Liver (tissue), 9 donors: ENCODE measurements around the gene PPP2R2D. TPM values are rescaled to one million over a fixed set of nuclear protein-coding genes. Genes with fewer than 3 reads are reported as not detected.

Experiments
- DNase-seq: peaks from one replicate; pipeline ENCODE4 v3.0.0-alpha.2; 2017; ENCODE audit warnings: low spot score
- H3K27ac ChIP-seq, 2 donors: one replicate each; pipeline ENCODE4 v1.7.0; 2013; ENCODE audit warnings: inconsistent platforms in 2 of 2, low read length in 2 of 2, control low read depth in 1 of 2, low read depth in 1 of 2, mild to moderate bottlenecking in 1 of 2
- H3K27me3 ChIP-seq, 4 donors: one replicate each; pipeline versions ENCODE4 v1.6.1 to v1.7.0; 2013; ENCODE audit warnings: low read length in 3 of 4, inconsistent platforms in 1 of 4, mild to moderate bottlenecking in 1 of 4, moderate library complexity in 1 of 4; ENCODE audit not compliant: control insufficient read depth in 4 of 4, insufficient read depth in 4 of 4
- H3K36me3 ChIP-seq, 4 donors: one replicate each; pipeline versions ENCODE4 v1.6.1 to v1.7.0; 2013; ENCODE audit warnings: low read length in 3 of 4, mild to moderate bottlenecking in 3 of 4, low read depth in 1 of 4, moderate library complexity in 1 of 4; ENCODE audit not compliant: control insufficient read depth in 4 of 4, insufficient read depth in 3 of 4
- H3K4me1 ChIP-seq, 4 donors: one replicate each; pipeline versions ENCODE4 v1.6.1 to v1.7.0; 2013; ENCODE audit warnings: low read length in 3 of 4, mild to moderate bottlenecking in 3 of 4, moderate library complexity in 1 of 4; ENCODE audit not compliant: control insufficient read depth in 4 of 4, insufficient read depth in 4 of 4
- H3K4me3 ChIP-seq, 3 donors: one replicate each; pipeline versions ENCODE4 v1.6.1 to v1.7.0; 2013; ENCODE audit warnings: low read length in 3 of 3, control low read depth in 1 of 3, low read depth in 1 of 3, mild to moderate bottlenecking in 1 of 3
- H3K9ac ChIP-seq, 2 donors: one replicate each; pipeline ENCODE4 v1.7.0; 2013; ENCODE audit warnings: low read length in 2 of 2, mild to moderate bottlenecking in 2 of 2, moderate library complexity in 2 of 2, control low read depth in 1 of 2, low read depth in 1 of 2
- H3K9me3 ChIP-seq, 4 donors: one replicate each; pipeline versions ENCODE4 v1.6.1 to v1.7.0; 2013; ENCODE audit warnings: low read length in 3 of 4; ENCODE audit not compliant: control insufficient read depth in 4 of 4
- ATF3 ChIP-seq: IDR thresholded peaks from 2 replicates; pipeline ENCODE4 v1.6.1; 2016; ENCODE audit warnings: antibody characterized with exemption
- EGR1 ChIP-seq, 2 donors: IDR thresholded peaks; 2 replicates each; pipeline ENCODE4 v1.6.1; 2016 to 2018; ENCODE audit warnings: antibody characterized with exemption in 2 of 2, low read depth in 2 of 2
- FOXA1 ChIP-seq: IDR thresholded peaks from 2 replicates; pipeline ENCODE4 v1.6.1; 2016; ENCODE audit warnings: antibody characterized with exemption
- FOXA2 ChIP-seq: IDR thresholded peaks from 2 replicates; pipeline ENCODE4 v1.6.1; 2016; ENCODE audit warnings: antibody characterized with exemption
- GABPA ChIP-seq, 2 donors: IDR thresholded peaks in 1 of 2; conservative IDR thresholded peaks in 1 of 2; 2 replicates each; pipeline ENCODE4 v1.6.1; 2016; ENCODE audit warnings: antibody characterized with exemption in 2 of 2, mild to moderate bottlenecking in 1 of 2, moderate library complexity in 1 of 2
- HNF4A ChIP-seq, 2 donors: conservative IDR thresholded peaks; 2 replicates each; pipeline ENCODE4 v1.6.1; 2016; ENCODE audit warnings: antibody characterized with exemption in 2 of 2, mild to moderate bottlenecking in 2 of 2
- HNF4G ChIP-seq: IDR thresholded peaks from 2 replicates; pipeline ENCODE4 v1.6.1; 2016; ENCODE audit warnings: antibody characterized with exemption
- NR2F2 ChIP-seq: IDR thresholded peaks from 2 replicates; pipeline ENCODE4 v1.6.1; 2016; ENCODE audit warnings: antibody characterized with exemption
- RAD21 ChIP-seq, 2 donors: IDR thresholded peaks; 2 replicates each; pipeline ENCODE4 v1.6.1; 2016; ENCODE audit warnings: antibody characterized with exemption in 2 of 2, mild to moderate bottlenecking in 2 of 2
- REST ChIP-seq: IDR thresholded peaks from 2 replicates; pipeline ENCODE4 v1.6.1; 2016; ENCODE audit warnings: antibody characterized with exemption, mild to moderate bottlenecking
- SP1 ChIP-seq: IDR thresholded peaks from 2 replicates; pipeline ENCODE4 v1.6.1; 2018; ENCODE audit warnings: antibody characterized with exemption, mild to moderate bottlenecking
- TAF1 ChIP-seq: conservative IDR thresholded peaks from 2 replicates; pipeline ENCODE4 v1.6.1; 2016; ENCODE audit warnings: antibody characterized with exemption, mild to moderate bottlenecking
- YY1 ChIP-seq: IDR thresholded peaks from 2 replicates; pipeline ENCODE4 v1.6.1; 2016; ENCODE audit warnings: antibody characterized with exemption, mild to moderate bottlenecking
- ZBTB33 ChIP-seq: IDR thresholded peaks from 2 replicates; pipeline ENCODE4 v1.6.1; 2016; ENCODE audit warnings: antibody characterized with exemption
- WGBS: extraction: QIAGEN DNeasy Blood & Tissue Kit; methylation state at CpG from one replicate; pipeline ENCODE4 v1.1.7; 2013; 5-methylcytosine and 5-hydroxymethylcytosine counted together
- polyA plus RNA-seq, 2 donors: library from polyadenylated mRNA; stranded (reverse) in 1 of 2; unstranded in 1 of 2; fragments of 200-250 nt in 1 of 2; fragments of >200 nt in 1 of 2; fragmentation: Nextera tagmentation in 1 of 2; extraction: Ambion mirVana in 1 of 2; gene quantifications; one replicate each; pipeline versions ENCODE4 v1.2.1 to v1.2.3, GENCODE V29; 2013 to 2015
- total RNA-seq, 2 donors: library from RNA; depleted of rRNA; stranded (reverse); fragments of >200 nt; gene quantifications; one replicate each; pipeline ENCODE4 v1.2.3, GENCODE V29; 2014
- TF ChIP-seq, protein P1 (sequence below): IDR thresholded peaks from 2 replicates; pipeline ENCODE4 v1.6.1; 2016; ENCODE audit warnings: antibody characterized with exemption
- TF ChIP-seq, protein P2 (sequence below): fragments of 150-350 bp; IDR thresholded peaks from 2 replicates; pipeline ENCODE4 v1.5.1; 2017; ENCODE audit warnings: improper control_type of control experiment, low read depth, low read length; ENCODE audit not compliant: missing input control
- donor health status: healthy.
- donor health status: healthy.
- donor health status: healthy.
- donor health status: healthy.
- donor health status: healthy.

PPP2R2D gene
- total and polyA plus RNA-seq, 4 donors = 5.9 to 20.5 (median 14.3) TPM

- TF ChIP-seq, protein P1, sequence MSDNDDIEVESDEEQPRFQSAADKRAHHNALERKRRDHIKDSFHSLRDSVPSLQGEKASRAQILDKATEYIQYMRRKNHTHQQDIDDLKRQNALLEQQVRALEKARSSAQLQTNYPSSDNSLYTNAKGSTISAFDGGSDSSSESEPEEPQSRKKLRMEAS = no peak
- TF ChIP-seq FOXA1 = no peak
- no peak for TF ChIP-seq NR2F2
- no peak for TF ChIP-seq YY1
Measured at GRCh38 chr10:131968949-131969348, 68.1 kb downstream of the PPP2R2D start (continued).

- no peak for DNase-seq
- no peak overlapping the region for H3K4me3 ChIP-seq
- peaks cover 21 to 45% (median 28%) of the 10 kb centered on the region in 4 donors for H3K36me3 ChIP-seq
- H3K4me1 ChIP-seq = peaks cover 0 to 9% (median 4%) of the 10 kb centered on the region in 4 donors
- H3K27me3 ChIP-seq = no peaks in the 10 kb centered on the region
- no peaks in the 10 kb centered on the region for H3K9me3 ChIP-seq
- TF ChIP-seq REST = no peak
- no peak for TF ChIP-seq YY1
- TF ChIP-seq, protein P2, sequence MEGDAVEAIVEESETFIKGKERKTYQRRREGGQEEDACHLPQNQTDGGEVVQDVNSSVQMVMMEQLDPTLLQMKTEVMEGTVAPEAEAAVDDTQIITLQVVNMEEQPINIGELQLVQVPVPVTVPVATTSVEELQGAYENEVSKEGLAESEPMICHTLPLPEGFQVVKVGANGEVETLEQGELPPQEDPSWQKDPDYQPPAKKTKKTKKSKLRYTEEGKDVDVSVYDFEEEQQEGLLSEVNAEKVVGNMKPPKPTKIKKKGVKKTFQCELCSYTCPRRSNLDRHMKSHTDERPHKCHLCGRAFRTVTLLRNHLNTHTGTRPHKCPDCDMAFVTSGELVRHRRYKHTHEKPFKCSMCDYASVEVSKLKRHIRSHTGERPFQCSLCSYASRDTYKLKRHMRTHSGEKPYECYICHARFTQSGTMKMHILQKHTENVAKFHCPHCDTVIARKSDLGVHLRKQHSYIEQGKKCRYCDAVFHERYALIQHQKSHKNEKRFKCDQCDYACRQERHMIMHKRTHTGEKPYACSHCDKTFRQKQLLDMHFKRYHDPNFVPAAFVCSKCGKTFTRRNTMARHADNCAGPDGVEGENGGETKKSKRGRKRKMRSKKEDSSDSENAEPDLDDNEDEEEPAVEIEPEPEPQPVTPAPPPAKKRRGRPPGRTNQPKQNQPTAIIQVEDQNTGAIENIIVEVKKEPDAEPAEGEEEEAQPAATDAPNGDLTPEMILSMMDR = no peak
- TF ChIP-seq TAF1 = no peak
- no peak for TF ChIP-seq SP1
- no peak for TF ChIP-seq HNF4G
- no peak for TF ChIP-seq FOXA1
- TF ChIP-seq EGR1 (IDR thresholded peaks at IDR 0.05; ENCODE audit: low read depth in 2 of 2) = no peak
- TF ChIP-seq ZBTB33 = no peak
- no peak for TF ChIP-seq NR2F2
- TF ChIP-seq, protein P1 = no peak
- whole genome bisulfite sequencing = 96% methylated on average over 18 of the region's 18 CpGs
- no peak overlapping the region for H3K9ac ChIP-seq
- no peak overlapping the region for H3K27ac ChIP-seq
Measured at GRCh38 chr10:131970946-131971345, 70.1 kb downstream of the PPP2R2D start.

GRCh38 chr10:131971591-131971990 lies 70.8 kb downstream of the PPP2R2D start:
- WGBS = 90% methylated on average over 7 of the region's 7 CpGs
- DNase-seq = no peak
- peaks cover 0 to 9% (median 4%) of the 10 kb centered on the region in 4 donors for H3K4me1 ChIP-seq
- H3K36me3 ChIP-seq = peaks cover 21 to 39% (median 24%) of the 10 kb centered on the region in 4 donors
- no peak overlapping the region for H3K9ac ChIP-seq
- H3K27ac ChIP-seq = no peak overlapping the region
- H3K4me3 ChIP-seq = no peak overlapping the region
- H3K9me3 ChIP-seq = no peaks in the 10 kb centered on the region
- no peaks in the 10 kb centered on the region for H3K27me3 ChIP-seq
- TF ChIP-seq GABPA (IDR thresholded peaks at IDR 0.05 in 1 of 2, conservative IDR thresholded peaks at IDR 0.05 in 1 of 2) (no peak), HNF4A (conservative IDR thresholded peaks at IDR 0.05) (no peak), NR2F2 (no peak), RAD21 (IDR thresholded peaks at IDR 0.05) (no peak), ZBTB33 (no peak), HNF4G (no peak), FOXA2 (no peak), SP1 (no peak), ATF3 (no peak), YY1 (no peak), FOXA1 (no peak), TAF1 (no peak), EGR1 (IDR thresholded peaks at IDR 0.05; ENCODE audit: low read depth in 2 of 2) (no peak)
- TF ChIP-seq, protein P2 = no peak
